ENCODE results near the gene INO80E.

GRCh38 chr16:30031477-30031918 is 35.5 kb downstream of the INO80E start:
- TF ChIP-seq CTCF (conservative IDR thresholded peaks at IDR 0.05; ENCODE audit: low read depth, low read length) (no peak), EZH2 (IDR thresholded peaks at IDR 0.05; ENCODE audit: borderline replicate concordance, low read depth, low read length, poor library complexity, severe bottlenecking) (no peak)
